NCI-H2107 treated with DMSO at 0.1 percent for 48 hours (cell line): Measurements from ENCODE around the gene SYNGR4.

Experiments used
- DNase-seq: peaks from one replicate; lab custom pipeline; 2025; ENCODE audit not compliant: unreplicated experiment; lab: John Stamatoyannopoulos, UW

SYNGR4 gene

DNA sequence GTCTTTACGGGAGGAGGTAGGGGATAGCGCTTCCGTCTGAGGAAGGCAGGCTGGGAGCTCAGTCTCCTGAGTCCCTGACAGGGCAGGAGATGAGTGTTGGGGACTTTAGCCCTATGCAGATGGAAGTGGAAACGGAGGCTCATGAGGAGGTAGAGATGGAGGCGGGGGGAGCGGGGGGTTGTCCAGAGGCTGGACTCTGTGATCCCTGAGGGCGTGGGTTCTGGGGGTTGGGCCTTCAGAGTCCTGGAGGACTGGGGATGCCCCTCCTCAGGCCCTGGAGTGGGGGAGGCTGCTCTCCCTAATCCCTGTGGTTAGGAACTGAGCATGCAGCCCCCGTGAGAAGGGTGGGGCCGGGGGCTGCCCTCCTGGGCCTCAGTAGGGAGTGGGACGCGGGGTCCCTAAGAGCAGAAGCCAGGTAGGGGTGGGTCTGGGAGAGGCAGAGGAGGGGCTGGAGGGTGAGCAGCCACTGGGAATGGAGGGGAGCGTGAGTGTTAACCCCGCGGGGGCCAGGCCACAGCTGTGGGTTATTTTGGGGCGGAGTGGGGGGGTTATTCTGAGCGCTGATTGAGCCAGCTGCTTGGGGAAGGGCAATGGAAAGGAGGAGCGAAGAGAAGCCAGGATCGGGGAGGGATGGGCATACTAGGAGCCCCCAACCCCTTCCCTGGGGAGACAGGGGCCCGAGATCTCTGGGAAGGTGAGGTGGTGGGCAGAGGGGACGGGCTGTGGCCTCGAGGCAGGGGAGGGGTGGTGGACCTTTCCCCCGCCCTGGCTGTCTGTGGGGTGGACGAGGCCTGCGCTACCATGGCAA is 32.1 kb downstream of the SYNGR4 start:
- DNase-seq: no peak

GRCh38 chr19:48396824-48397176 is 32.6 kb downstream of the SYNGR4 start:
- DNase-seq: no peak

DNA sequence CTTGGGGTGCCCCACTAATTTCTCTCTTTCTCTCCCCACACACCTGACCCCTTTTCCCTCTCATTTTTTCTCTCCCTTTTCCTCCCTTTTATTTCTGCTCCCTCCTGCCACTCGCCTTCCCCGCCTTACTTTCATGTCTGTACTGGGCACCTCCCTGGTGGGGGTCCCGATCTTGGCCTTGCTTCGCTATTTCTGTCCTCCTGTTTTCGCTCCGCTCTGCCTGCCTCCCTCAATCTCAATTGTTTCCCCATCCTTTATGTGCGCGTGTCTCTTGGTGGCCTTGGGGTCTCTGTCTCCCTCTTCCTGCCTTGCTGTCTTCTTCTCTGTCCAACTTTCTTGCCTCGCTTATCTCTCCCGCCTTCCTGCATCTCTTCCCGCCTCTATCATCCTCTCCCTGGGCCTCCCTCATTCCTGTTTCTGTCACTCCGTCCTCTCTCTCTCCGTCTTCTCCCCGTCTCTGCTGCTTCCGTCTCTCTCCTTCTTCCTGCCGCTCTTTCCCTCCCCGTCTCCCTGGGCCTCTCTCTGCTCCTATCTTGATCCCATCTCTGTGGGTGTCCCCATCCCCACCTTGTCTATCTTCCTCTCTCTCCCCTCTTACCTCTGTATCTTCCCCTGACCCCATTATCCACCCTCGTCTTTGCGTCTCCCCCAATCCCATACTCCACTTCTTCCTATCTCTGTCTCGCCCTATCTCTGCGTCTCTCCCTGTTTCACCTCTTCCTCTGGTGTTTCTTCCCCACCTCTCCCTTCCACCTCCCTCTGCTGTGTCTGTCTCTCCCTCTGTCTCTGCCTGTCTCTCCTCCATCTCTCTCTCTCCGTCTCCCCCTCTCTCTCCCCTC is 33.3 kb downstream of the SYNGR4 start:
- DNase-seq: no peak

- DNase-seq: no peak
Observed at GRCh38 chr19:48398102-48398374, 33.9 kb downstream of the SYNGR4 start.

GRCh38 chr19:48398375-48399235 is 34.4 kb downstream of the SYNGR4 start:
- no peak for DNase-seq

GRCh38 chr19:48400018-48400742 is 36.0 kb downstream of the SYNGR4 start:
- peak; percentile 50 for DNase-seq

DNA sequence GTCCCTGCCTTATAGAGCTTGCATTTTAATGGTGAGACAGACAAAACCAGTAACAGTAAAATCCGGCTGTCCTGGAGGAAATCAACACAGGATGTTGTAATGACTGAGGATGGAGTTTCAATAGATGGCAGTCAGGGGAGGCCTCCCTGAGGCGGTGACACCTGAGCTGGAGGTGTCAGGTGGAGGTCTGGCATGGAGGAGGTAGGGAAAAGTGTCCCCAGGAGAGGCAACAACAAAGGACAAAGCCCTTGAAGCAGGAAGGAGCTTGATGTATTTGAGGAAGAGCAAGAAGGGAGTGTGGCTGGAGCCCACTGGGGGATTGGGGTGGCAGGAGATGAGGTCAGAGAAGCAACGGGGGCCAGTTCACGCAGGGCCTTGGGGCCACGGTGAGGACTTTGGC is 37.1 kb downstream of the SYNGR4 start:
- DNase-seq: peak; percentile 37

- no peak for DNase-seq
Observed at GRCh38 chr19:48403606-48404005, 39.4 kb downstream of the SYNGR4 start.

GRCh38 chr19:48405010-48405659 is 41.0 kb downstream of the SYNGR4 start:
- no peak for DNase-seq

GRCh38 chr19:48405850-48406249 is 41.7 kb downstream of the SYNGR4 start:
- no peak for DNase-seq

- DNase-seq: no peak
Observed at GRCh38 chr19:48413879-48414587, 49.9 kb downstream of the SYNGR4 start.

DNA sequence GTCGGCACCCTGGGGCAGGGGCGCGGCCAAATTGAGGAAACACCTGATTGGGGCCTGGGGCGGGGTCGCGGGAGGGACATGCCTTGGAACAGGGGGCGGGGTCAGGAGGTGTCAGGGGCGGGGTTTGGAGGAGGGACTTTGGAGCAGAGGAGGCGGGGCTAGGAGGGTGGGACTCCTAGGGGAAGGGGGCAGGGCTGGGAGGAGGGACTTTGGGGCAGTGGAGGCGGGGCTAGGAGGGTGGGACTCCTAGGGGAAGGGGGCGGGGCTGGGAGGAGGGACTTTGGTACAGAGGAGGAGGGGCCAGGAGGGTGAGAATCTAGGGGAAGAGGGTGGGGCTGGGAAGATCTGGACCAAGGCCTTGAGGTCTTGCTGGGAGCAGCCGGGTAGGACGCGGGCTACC is 51.2 kb downstream of the SYNGR4 start:
- DNase-seq: no peak

GRCh38 chr19:48415806-48416221 is 51.6 kb downstream of the SYNGR4 start:
- DNase-seq: no peak

DNA sequence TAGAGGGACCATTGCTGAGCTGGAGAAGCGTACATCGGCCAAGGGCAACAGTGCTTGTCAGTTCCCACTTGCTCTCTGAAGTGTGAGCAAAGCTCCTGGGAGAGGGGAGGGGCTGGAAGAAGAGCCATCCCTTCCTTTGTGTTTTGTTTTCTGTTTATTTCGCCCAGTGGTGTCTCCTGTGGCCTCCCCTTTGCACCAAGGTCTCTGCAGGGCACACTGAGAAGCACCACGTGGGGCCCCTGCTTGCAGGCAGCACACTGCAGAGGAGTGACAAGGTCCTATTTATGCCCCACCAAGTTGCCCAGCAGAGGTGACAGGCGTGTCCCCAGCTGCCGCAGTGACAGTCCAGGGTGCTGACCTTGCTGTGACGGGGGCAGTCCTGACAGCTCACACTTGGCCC is 53.3 kb downstream of the SYNGR4 start:
- DNase-seq: no peak

DNA sequence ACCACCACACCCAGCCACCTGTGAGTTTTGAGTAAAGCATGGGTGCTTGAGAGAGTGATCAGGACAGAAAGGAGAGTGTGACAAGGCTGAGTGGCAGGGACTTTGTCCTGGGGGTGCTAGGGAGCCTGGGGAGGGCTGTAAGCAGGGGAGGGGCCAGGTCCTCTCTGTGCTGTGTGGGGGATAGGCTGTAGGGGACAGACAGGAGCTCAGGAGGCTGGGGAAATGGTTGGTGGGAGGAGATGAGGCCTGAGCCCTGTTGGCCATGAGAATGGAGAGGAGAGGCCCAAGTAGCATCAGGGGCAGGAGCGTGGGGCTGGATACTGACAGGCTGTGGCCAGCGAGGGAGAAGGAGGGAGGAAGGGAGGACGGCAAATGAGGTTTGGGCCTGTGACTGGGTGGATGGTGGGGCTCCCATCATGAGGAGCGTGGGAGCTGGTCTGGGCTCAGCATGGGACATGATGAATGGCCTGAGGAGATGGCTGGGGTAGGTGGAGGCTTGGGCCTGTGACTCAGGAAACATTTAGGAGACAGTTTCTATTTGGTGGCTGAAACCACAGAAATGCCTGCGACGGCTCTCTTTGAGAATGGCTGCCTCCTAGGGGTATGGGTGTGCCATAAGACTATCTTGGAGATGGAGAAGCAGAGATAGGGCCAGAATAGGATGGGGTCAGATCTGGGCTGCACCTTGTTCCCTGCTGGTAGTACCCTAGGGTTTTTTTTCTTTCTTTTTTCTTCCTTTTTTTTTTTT is 54.3 kb downstream of the SYNGR4 start:
- no peak for DNase-seq

DNA sequence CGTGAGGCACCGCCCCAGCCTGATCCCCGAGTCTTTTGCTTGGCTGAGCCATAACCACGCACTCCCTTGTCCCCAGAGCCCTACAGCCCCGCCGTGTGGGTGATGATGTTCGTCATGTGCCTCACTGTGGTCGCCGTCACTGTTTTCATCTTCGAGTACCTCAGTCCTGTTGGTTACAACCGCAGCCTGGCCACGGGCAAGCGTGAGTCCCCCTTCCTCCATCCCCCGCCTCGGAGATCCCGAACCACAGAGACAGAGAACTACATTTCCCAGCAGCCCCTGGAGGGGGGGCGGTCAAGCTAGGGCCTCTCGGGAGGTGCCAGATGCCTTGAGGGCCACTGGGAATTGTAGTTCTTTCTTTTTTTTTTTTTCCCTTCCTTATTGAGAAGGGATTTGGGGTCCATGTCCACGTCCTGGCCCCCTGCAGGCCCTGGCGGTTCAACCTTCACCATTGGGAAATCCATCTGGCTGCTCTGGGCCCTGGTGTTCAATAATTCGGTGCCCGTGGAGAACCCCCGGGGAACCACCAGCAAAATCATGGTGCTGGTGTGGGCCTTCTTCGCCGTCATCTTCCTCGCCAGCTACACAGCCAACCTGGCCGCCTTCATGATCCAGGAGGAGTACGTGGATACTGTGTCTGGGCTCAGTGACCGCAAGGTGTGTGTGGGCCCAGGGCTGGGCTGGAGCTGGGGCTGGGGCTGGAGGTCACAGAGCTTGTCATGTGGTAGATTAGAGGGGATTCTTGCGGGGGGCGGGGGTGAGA is 55.2 kb downstream of the SYNGR4 start:
- DNase-seq: no peak

GRCh38 chr19:48421548-48421947 is 57.4 kb downstream of the SYNGR4 start:
- DNase-seq: no peak

DNA sequence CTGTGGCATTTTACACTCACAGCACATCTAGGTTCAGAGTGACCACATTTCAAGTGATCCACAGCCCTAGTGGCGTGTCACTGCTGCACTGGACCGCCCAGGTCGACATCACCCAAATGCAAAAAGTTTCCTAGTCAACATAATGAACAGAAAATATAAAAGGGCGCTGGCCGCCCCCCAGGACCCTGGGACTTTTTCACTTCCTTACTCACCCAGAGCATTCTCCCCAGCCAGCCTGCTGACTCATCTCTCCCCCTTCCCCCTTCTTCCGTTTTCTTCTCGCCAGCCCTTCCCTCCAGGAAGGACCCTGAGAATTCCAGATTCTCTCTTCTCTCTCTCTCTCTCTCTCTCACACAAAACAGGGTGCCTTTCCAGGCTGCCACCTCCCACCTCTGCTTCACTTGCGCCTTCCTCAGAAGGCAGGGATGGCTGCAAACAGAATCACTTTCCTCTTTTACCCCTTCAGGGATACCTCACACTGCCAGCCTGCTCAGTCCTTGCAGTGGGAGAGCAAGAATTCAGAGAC is 60.6 kb downstream of the SYNGR4 start:
- DNase-seq: no peak
